NCI-H2227 treated with DMSO at 0.1 percent for 48 hours (cell line): Measurements from ENCODE around the gene MYL10.

ENCODE experiments used
- DNase-seq: peaks from one replicate; lab custom pipeline; 2025; lab: John Stamatoyannopoulos, UW

Gene MYL10

GRCh38 chr7:101629171-101629570 lies at the start of gene MYL10:
TSS of gene MYL10 (minus strand) at chr7:101629296. CDS start at chr7:101629118, 178 bp downstream.
- no peak for DNase-seq

GRCh38 chr7:101678658-101679057 lies 49.6 kb upstream of the MYL10 start:
- DNase-seq, result no peak

- no peak for DNase-seq
Observed at GRCh38 chr7:101677797-101678479, 48.8 kb upstream of the MYL10 start.

- DNase-seq, result peak; percentile 67
Observed at GRCh38 chr7:101677391-101677790, 48.3 kb upstream of the MYL10 start.

GRCh38 chr7:101676956-101677355 lies 47.9 kb upstream of the MYL10 start:
- DNase-seq, result peak; percentile 72

- no peak for DNase-seq
Observed at GRCh38 chr7:101676062-101676598, 47.0 kb upstream of the MYL10 start.

- DNase-seq, result no peak
Observed at GRCh38 chr7:101674439-101674838, 45.3 kb upstream of the MYL10 start.

GRCh38 chr7:101673951-101674350 lies 44.9 kb upstream of the MYL10 start:
- no peak for DNase-seq

- DNase-seq, result no peak
Observed at GRCh38 chr7:101673315-101673714, 44.2 kb upstream of the MYL10 start.

GRCh38 chr7:101671371-101672356 lies 42.6 kb upstream of the MYL10 start:
- DNase-seq, result no peak

GRCh38 chr7:101669307-101669706 lies 40.2 kb upstream of the MYL10 start:
- DNase-seq, result no peak

GRCh38 chr7:101668726-101669125 lies 39.6 kb upstream of the MYL10 start:
- DNase-seq, result no peak

GRCh38 chr7:101667920-101668319 lies 38.8 kb upstream of the MYL10 start:
- DNase-seq, result no peak

GRCh38 chr7:101667399-101667798 lies 38.3 kb upstream of the MYL10 start:
- DNase-seq, result no peak

GRCh38 chr7:101666741-101667140 lies 37.6 kb upstream of the MYL10 start:
- no peak for DNase-seq

- no peak for DNase-seq
Observed at GRCh38 chr7:101666293-101666692, 37.2 kb upstream of the MYL10 start.

GRCh38 chr7:101664893-101665471 lies 35.9 kb upstream of the MYL10 start:
- no peak for DNase-seq

GRCh38 chr7:101664436-101664835 lies 35.3 kb upstream of the MYL10 start:
- DNase-seq, result no peak

GRCh38 chr7:101663747-101664146 lies 34.7 kb upstream of the MYL10 start:
- no peak for DNase-seq

GRCh38 chr7:101662447-101662998 lies 33.4 kb upstream of the MYL10 start:
- no peak for DNase-seq

- DNase-seq, result no peak
Observed at GRCh38 chr7:101659706-101660105, 30.6 kb upstream of the MYL10 start.

- DNase-seq, result no peak
Observed at GRCh38 chr7:101657171-101657570, 28.1 kb upstream of the MYL10 start.
